Measurements from ENCODE around the gene ZBTB7A. TPM values are rescaled to one million over a fixed set of nuclear protein-coding genes. Genes with fewer than 3 reads are reported as not detected.

ZBTB7A gene
- total RNA-seq, 4 donors from 2014 or later = 64.9 to 97.7 (median 86.7) TPM

GRCh38 chr19:4055209-4055552, 11.5 kb downstream of the ZBTB7A start:
- no peak for DNase-seq (ENCODE audit: low spot score in 2 of 2)
- TF ChIP-seq EP300 (IDR thresholded peaks at IDR 0.05) (no peak), POLR2A (IDR thresholded peaks at IDR 0.05) (no peak), CTCF (IDR thresholded peaks at IDR 0.05) (no peak)
- peak overlapping the region in 1 of 4 donors; percentile 24 for H3K27ac ChIP-seq
- H3K27me3 ChIP-seq = no peaks in the 10 kb centered on the region
- no peaks in the 10 kb centered on the region for H3K9me3 ChIP-seq
- H3K36me3 ChIP-seq = peaks cover 14 to 59% (median 16%) of the 10 kb centered on the region in 3 donors
- H3K4me3 ChIP-seq = no peak overlapping the region
- WGBS, 2 donors = 91 to 97% methylated on average over 11 to 13 of the region's 20 CpGs
- peaks cover 0 to 92% (median 52%) of the 10 kb centered on the region in 4 donors for H3K4me1 ChIP-seq

GRCh38 chr19:4054441-4055208, 12.1 kb downstream of the ZBTB7A start:
- WGBS, 2 donors = 97% methylated on average over 55 to 57 of the region's 91 CpGs
- DNase-seq (ENCODE audit: low spot score in 2 of 2) = no peak

GRCh38 chr19:4053423-4054324, 13.0 kb downstream of the ZBTB7A start:
- 85 to 88% methylated on average over 82 of the region's 82 CpGs for WGBS, 2 donors
- H3K9me3 ChIP-seq = no peaks in the 10 kb centered on the region
- peaks cover 14 to 70% (median 16%) of the 10 kb centered on the region in 3 donors for H3K36me3 ChIP-seq
- H3K4me3 ChIP-seq = no peak overlapping the region
- no peak for DNase-seq (ENCODE audit: low spot score in 2 of 2)
- H3K4me1 ChIP-seq = peaks cover 0 to 88% (median 37%) of the 10 kb centered on the region in 4 donors
- TF ChIP-seq EP300 (IDR thresholded peaks at IDR 0.05) = no peak
- TF ChIP-seq CTCF (IDR thresholded peaks at IDR 0.05) = no peak
- no peak for TF ChIP-seq POLR2A (IDR thresholded peaks at IDR 0.05)
- H3K27ac ChIP-seq = peak overlapping the region in 3 of 4 donors; percentile 82 to 91 (median 88)
- H3K27me3 ChIP-seq = no peaks in the 10 kb centered on the region

More at GRCh38 chr19:4054441-4055208, 12.1 kb downstream of the ZBTB7A start:
- no peaks in the 10 kb centered on the region for H3K9me3 ChIP-seq
- H3K4me1 ChIP-seq = peaks cover 0 to 92% (median 46%) of the 10 kb centered on the region in 4 donors
- peak overlapping the region in 2 of 4 donors; percentile 37 to 67 for H3K27ac ChIP-seq
- H3K4me3 ChIP-seq = no peak overlapping the region
- peaks cover 14 to 64% (median 16%) of the 10 kb centered on the region in 3 donors for H3K36me3 ChIP-seq
- TF ChIP-seq POLR2A (IDR thresholded peaks at IDR 0.05) (no peak), CTCF (IDR thresholded peaks at IDR 0.05) (no peak), EP300 (IDR thresholded peaks at IDR 0.05) (no peak)
- no peaks in the 10 kb centered on the region for H3K27me3 ChIP-seq

- no peak for TF ChIP-seq POLR2A (IDR thresholded peaks at IDR 0.05)
- no peak for TF ChIP-seq EP300 (IDR thresholded peaks at IDR 0.05)
- TF ChIP-seq CTCF (IDR thresholded peaks at IDR 0.05) = no peak
- no peaks in the 10 kb centered on the region for H3K9me3 ChIP-seq
- H3K4me1 ChIP-seq = peaks cover 0 to 81% (median 32%) of the 10 kb centered on the region in 4 donors
- H3K27ac ChIP-seq = peak overlapping the region; percentile 46 to 91 (median 85)
- peak overlapping the region in 1 of 4 donors; percentile 20 for H3K4me3 ChIP-seq
- peaks cover 15 to 74% (median 16%) of the 10 kb centered on the region in 3 donors for H3K36me3 ChIP-seq
- H3K27me3 ChIP-seq = no peaks in the 10 kb centered on the region
- 23 to 28% methylated on average over 8 to 13 of the region's 13 CpGs for WGBS, 2 donors
- DNase-seq (ENCODE audit: low spot score in 2 of 2) = no peak
These were observed 13.7 kb downstream of the ZBTB7A start for GRCh38 chr19:4052993-4053422.

Data from tibial nerve (tissue), 4 donors.